HepG2 (cell line): Measurements from ENCODE around the gene LCORL.

Experiments used
- ESRRA ChIP-seq: sonication (generic); formaldehyde crosslinking; IDR thresholded peaks from 2 replicates; pipeline ENCODE4 v1.5.1; 2020; ENCODE audit warnings: mild to moderate bottlenecking, low read depth, missing genetic modification reagents
- NFE2L2 ChIP-seq: fragments of 150-350 bp; IDR thresholded peaks from 2 replicates; pipeline ENCODE4 v1.6.1; 2014; ENCODE audit warnings: low read length
- SMAD1 ChIP-seq: sonication (generic); formaldehyde crosslinking; IDR thresholded peaks from 2 replicates; pipeline ENCODE4 v1.4.0; 2020; ENCODE audit warnings: missing genetic modification reagents, low read depth, mild to moderate bottlenecking, borderline replicate concordance
- THAP11 ChIP-seq: IDR thresholded peaks from 2 replicates; pipeline ENCODE4 v1.6.1; 2016; ENCODE audit warnings: missing biosample characterization, missing genetic modification reagents
- THAP7 ChIP-seq: sonication (generic); formaldehyde crosslinking; IDR thresholded peaks from 2 replicates; pipeline ENCODE4 v1.8.1; 2023; ENCODE audit warnings: mild to moderate bottlenecking, missing genetic modification reagents
- ZBTB26 ChIP-seq: IDR thresholded peaks from 2 replicates; pipeline ENCODE4 v1.6.1; 2016; ENCODE audit warnings: missing compliant biosample characterization, missing genetic modification reagents, borderline replicate concordance
- ZNF451 ChIP-seq: sonication (generic); formaldehyde crosslinking; IDR thresholded peaks from 2 replicates; pipeline ENCODE4 v1.5.0; 2020; ENCODE audit warnings: mild to moderate bottlenecking, missing genetic modification reagents
- TF ChIP-seq, protein P1 (sequence below): sonication (generic); formaldehyde crosslinking; IDR thresholded peaks from 2 replicates; pipeline ENCODE4 v1.8.1; 2023; ENCODE audit warnings: missing genetic modification reagents, inconsistent platforms, borderline replicate concordance
- TF ChIP-seq, protein P2 (sequence below): sonication (generic); formaldehyde crosslinking; IDR thresholded peaks from 2 replicates; pipeline ENCODE4 v1.5.0; 2020; ENCODE audit warnings: mild to moderate bottlenecking, missing genetic modification reagents, moderate library complexity

GRCh38 chr4:17962171-17962570, 59.4 kb downstream of the LCORL start:
- TF ChIP-seq THAP7 (CRISPR knock-in tag) (no peak), ZBTB26 (no peak), NFE2L2 (no peak), THAP11 (CRISPR knock-in tag) (no peak), ESRRA (CRISPR knock-in tag) (no peak), SMAD1 (CRISPR knock-in tag) (no peak), ZNF451 (no peak)
- TF ChIP-seq, protein P1, sequence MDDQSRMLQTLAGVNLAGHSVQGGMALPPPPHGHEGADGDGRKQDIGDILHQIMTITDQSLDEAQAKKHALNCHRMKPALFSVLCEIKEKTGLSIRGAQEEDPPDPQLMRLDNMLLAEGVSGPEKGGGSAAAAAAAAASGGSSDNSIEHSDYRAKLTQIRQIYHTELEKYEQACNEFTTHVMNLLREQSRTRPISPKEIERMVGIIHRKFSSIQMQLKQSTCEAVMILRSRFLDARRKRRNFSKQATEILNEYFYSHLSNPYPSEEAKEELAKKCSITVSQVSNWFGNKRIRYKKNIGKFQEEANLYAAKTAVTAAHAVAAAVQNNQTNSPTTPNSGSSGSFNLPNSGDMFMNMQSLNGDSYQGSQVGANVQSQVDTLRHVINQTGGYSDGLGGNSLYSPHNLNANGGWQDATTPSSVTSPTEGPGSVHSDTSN (CRISPR knock-in tag) = no peak
- TF ChIP-seq, protein P2, sequence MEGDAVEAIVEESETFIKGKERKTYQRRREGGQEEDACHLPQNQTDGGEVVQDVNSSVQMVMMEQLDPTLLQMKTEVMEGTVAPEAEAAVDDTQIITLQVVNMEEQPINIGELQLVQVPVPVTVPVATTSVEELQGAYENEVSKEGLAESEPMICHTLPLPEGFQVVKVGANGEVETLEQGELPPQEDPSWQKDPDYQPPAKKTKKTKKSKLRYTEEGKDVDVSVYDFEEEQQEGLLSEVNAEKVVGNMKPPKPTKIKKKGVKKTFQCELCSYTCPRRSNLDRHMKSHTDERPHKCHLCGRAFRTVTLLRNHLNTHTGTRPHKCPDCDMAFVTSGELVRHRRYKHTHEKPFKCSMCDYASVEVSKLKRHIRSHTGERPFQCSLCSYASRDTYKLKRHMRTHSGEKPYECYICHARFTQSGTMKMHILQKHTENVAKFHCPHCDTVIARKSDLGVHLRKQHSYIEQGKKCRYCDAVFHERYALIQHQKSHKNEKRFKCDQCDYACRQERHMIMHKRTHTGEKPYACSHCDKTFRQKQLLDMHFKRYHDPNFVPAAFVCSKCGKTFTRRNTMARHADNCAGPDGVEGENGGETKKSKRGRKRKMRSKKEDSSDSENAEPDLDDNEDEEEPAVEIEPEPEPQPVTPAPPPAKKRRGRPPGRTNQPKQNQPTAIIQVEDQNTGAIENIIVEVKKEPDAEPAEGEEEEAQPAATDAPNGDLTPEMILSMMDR (CRISPR knock-in tag) = no peak
